Measurements from ENCODE around the gene EXOC4.
"Not testable (repeated sequence)": the region's sequence is repeated elsewhere in the genome, so short reads cannot be mapped to it uniquely, and the experiment has no call there.

EXOC4 gene

GRCh38 chr7:133987582-133987981 lies 734.7 kb downstream of the EXOC4 start:
- no peak for DNase-seq (ENCODE audit: low spot score)

GRCh38 chr7:133993547-133993946 lies 740.7 kb downstream of the EXOC4 start:
- no peak for DNase-seq (ENCODE audit: low spot score)

- not testable (repeated sequence) for DNase-seq (ENCODE audit: low spot score)
Measured at GRCh38 chr7:133994100-133994499, 741.2 kb downstream of the EXOC4 start.

- no peak for DNase-seq (ENCODE audit: low spot score)
Measured at GRCh38 chr7:133997463-133997862, 744.6 kb downstream of the EXOC4 start.

GRCh38 chr7:133999178-133999577 lies 746.3 kb downstream of the EXOC4 start:
- DNase-seq (ENCODE audit: low spot score) = no peak

GRCh38 chr7:134004829-134005505 lies 752.1 kb downstream of the EXOC4 start:
- DNase-seq (ENCODE audit: low spot score) = no peak

GRCh38 chr7:134009314-134010110 lies 756.6 kb downstream of the EXOC4 start:
- no peak for DNase-seq (ENCODE audit: low spot score)

- no peak for DNase-seq (ENCODE audit: low spot score)
Measured at GRCh38 chr7:134013249-134013648, 760.4 kb downstream of the EXOC4 start.

GRCh38 chr7:134014935-134015334 lies 762.1 kb downstream of the EXOC4 start:
- DNase-seq (ENCODE audit: low spot score) = no peak

GRCh38 chr7:134016223-134016941 lies 763.5 kb downstream of the EXOC4 start:
- DNase-seq (ENCODE audit: low spot score) = peak; percentile 27

- DNase-seq (ENCODE audit: low spot score) = no peak
Measured at GRCh38 chr7:134016942-134017303, 764.0 kb downstream of the EXOC4 start.

- no peak for DNase-seq (ENCODE audit: low spot score)
Measured at GRCh38 chr7:134018306-134018705, 765.4 kb downstream of the EXOC4 start.

- no peak for DNase-seq (ENCODE audit: low spot score)
Measured at GRCh38 chr7:134019251-134019650, 766.4 kb downstream of the EXOC4 start.

GRCh38 chr7:134021836-134022235 lies 769.0 kb downstream of the EXOC4 start:
- no peak for DNase-seq (ENCODE audit: low spot score)

GRCh38 chr7:134022286-134022911 lies 769.5 kb downstream of the EXOC4 start:
- DNase-seq (ENCODE audit: low spot score) = no peak

GRCh38 chr7:134024739-134025138 lies 771.9 kb downstream of the EXOC4 start:
- no peak for DNase-seq (ENCODE audit: low spot score)

- DNase-seq (ENCODE audit: low spot score) = no peak
Measured at GRCh38 chr7:134028853-134029252, 776.0 kb downstream of the EXOC4 start.

GRCh38 chr7:134029743-134030142 lies 776.9 kb downstream of the EXOC4 start:
- DNase-seq (ENCODE audit: low spot score) = no peak

- no peak for DNase-seq (ENCODE audit: low spot score)
Measured at GRCh38 chr7:134030460-134030865, 777.6 kb downstream of the EXOC4 start.

GRCh38 chr7:134031835-134032617 lies 779.1 kb downstream of the EXOC4 start:
- no peak for DNase-seq (ENCODE audit: low spot score)

GRCh38 chr7:134034652-134035051 lies 781.8 kb downstream of the EXOC4 start:
- DNase-seq (ENCODE audit: low spot score) = no peak

GRCh38 chr7:134037991-134038390 lies 785.1 kb downstream of the EXOC4 start:
- no peak for DNase-seq (ENCODE audit: low spot score)
